HG03196 (cell line): ENCODE results near the gene LRRC26.

Source experiments
- ATAC-seq: cut with Tn5 transposase; IDR thresholded peaks from one replicate; pipeline ENCODE4 v1.9.1; 2021; ENCODE audit not compliant: unreplicated experiment

LRRC26 gene

GRCh38 chr9:137169896-137170358 lies at the start of gene LRRC26:
Gene LRRC26, minus strand, starts transcription at chr9:137170051. Its CDS starts 108 bp downstream, at chr9:137169943.
- ATAC-seq = no peak

GRCh38 chr9:137218754-137219271 lies 49.0 kb upstream of the LRRC26 start:
- no peak for ATAC-seq

GRCh38 chr9:137218212-137218753 lies 48.4 kb upstream of the LRRC26 start:
- ATAC-seq = no peak

GRCh38 chr9:137217276-137218211 lies 47.7 kb upstream of the LRRC26 start:
- ATAC-seq = no peak

- ATAC-seq = no peak
Observed at GRCh38 chr9:137216188-137216965, 46.5 kb upstream of the LRRC26 start.

GRCh38 chr9:137215196-137215986 lies 45.5 kb upstream of the LRRC26 start:
- ATAC-seq = no peak

- ATAC-seq = no peak
Observed at GRCh38 chr9:137214620-137215019, 44.8 kb upstream of the LRRC26 start.

GRCh38 chr9:137213160-137214060 lies 43.6 kb upstream of the LRRC26 start:
- no peak for ATAC-seq

- no peak for ATAC-seq
Observed at GRCh38 chr9:137212520-137212919, 42.7 kb upstream of the LRRC26 start.

GRCh38 chr9:137211532-137211931 lies 41.7 kb upstream of the LRRC26 start:
- ATAC-seq = no peak

- ATAC-seq = no peak
Observed at GRCh38 chr9:137206602-137207001, 36.8 kb upstream of the LRRC26 start.

GRCh38 chr9:137205126-137206069 lies 35.5 kb upstream of the LRRC26 start, which contains the start of the genes NDOR1 and TMEM203:
Gene NDOR1, plus strand, starts transcription at chr9:137205700. Its CDS starts 78 bp downstream, at chr9:137205778.
Gene TMEM203, minus strand, starts transcription at chr9:137205648. Its CDS starts 234 bp downstream, at chr9:137205414.
- ATAC-seq = peak; percentile 40

- no peak for ATAC-seq
Observed at GRCh38 chr9:137204731-137205125, 34.9 kb upstream of the LRRC26 start.

GRCh38 chr9:137202966-137203365 lies 33.1 kb upstream of the LRRC26 start:
- ATAC-seq = no peak

GRCh38 chr9:137201205-137201868 lies 31.5 kb upstream of the LRRC26 start:
- ATAC-seq = no peak

GRCh38 chr9:137200311-137201204 lies 30.7 kb upstream of the LRRC26 start, which contains the start of gene TPRN:
Gene TPRN, minus strand, starts transcription at chr9:137200741. Its CDS starts 30 bp downstream, at chr9:137200711.
- ATAC-seq = peak; percentile 85
